G401 (cell line): Measurements from ENCODE around the gene PHACTR1. TPM values are rescaled to one million over a fixed set of nuclear protein-coding genes. Genes with fewer than 3 reads are reported as not detected.

Source experiments
- DNase-seq: peaks from one replicate; pipeline ENCODE4 v3.0.0-alpha.2; 2015; ENCODE audit warnings: low spot score
- in situ Hi-C: cut with HindIII; loops from 2 replicates; pipeline ENCODE4 v1.10.0; 2016; ENCODE audit warnings: low sequenced_read_pairs, mixed read lengths
- total RNA-seq: library from RNA; depleted of rRNA; stranded (reverse); fragments of >200 nt; shearing (Covaris generic); gene quantifications from 2 replicates; pipeline ENCODE4 v1.2.3, GENCODE V29; 2014

PHACTR1 gene
- total RNA-seq, 1 experiment from 2014 or later = not detected

DNA sequence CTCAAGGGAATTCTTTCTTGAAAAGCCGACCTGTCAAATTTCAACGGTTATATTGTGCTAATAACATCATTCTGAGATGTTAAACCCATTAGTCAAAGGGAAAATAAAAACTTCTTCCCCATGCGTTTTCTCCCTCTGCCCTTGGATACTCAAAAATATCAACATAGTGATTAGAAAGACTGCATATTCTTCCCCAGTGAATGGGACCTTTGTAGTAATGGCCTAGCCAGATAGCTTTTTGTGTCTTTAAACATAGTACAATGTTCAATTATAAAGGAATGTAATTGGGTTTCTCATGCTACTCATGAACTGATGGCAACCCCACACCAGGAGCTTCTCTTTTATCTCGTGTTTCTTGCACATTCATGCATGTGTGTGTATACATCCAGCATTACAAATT is 69.4 kb downstream of the PHACTR1 start:
- no peak for DNase-seq
- in situ Hi-C loops = no loop called here

DNA sequence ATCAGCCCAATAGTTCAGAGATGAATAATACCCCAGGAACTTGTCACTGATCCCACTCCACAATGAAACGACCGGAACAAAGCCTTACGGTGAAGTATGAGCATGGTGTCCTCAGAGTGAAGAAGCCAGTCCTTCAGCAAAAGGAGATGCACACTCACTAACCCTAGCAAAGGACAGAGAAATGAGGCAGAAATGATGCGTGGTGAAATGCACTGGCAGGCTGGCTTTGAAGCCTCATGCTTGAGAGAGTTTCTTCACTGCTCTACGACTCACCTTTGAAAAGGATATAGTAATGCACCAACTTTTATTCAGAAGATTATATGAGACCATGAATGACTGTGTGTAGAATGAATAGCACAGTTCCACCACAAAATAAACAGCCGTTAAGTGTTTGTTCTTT is 74.8 kb downstream of the PHACTR1 start:
- DNase-seq = no peak
- in situ Hi-C loops = no loop called here

DNA sequence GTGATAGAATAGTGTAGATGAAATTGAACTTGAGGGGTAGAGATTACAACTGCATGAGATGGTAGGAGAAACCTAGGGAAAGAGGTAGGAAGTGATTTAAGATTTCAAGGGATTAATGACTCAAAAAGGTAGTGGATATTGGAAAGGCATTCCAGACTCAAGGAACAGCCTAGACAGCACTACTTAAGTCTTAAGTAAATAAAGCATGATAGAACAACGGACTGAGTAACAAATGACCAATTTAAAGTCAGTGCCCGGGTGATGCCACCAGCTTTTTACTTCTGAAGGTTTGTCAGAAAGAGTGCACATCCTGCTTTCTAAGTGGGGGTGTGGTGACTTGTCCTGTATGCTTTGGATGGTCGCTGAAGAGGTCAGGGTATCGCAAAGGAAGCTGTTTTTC is 81.8 kb downstream of the PHACTR1 start:
- in situ Hi-C loops = no loop called here
- DNase-seq = no peak

DNA sequence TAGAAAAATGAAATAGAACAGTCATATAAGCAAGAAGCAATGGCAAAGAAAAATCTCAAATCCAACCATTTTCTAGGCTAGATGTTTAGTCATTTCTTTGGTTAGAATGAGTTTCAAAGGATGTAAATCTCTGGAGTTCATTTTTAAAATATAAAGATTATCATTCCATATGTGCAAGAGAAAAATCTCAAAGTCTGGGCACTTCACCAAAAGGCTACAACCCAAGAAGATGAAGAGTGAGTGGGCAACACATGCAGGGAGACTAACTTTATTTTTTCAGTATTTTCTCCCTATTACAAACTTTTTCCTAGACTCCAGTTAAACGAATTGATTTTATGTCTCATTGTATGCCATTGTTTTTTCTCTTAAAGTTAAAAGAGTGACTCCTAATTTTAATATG is 83.6 kb downstream of the PHACTR1 start:
- DNase-seq = no peak
- in situ Hi-C loops = no loop called here

DNA sequence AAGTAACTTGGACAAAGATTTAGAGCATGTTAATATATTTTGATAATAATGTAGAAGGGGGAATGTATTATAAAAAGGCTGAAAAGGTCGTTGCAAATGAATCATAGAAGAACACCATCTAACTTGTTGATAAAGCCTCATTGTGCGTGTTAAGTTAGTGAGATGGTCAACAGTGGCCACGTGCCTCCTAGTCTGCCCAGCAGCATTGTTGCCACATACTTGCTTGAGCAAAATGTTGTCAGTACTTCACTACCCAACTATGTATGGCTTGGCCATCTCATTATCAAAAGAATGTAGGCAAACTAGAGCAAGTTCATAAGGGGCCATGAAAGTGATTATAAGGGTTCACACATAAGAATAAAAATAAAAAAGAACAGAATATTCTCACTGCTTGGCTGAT is 84.6 kb downstream of the PHACTR1 start:
- in situ Hi-C loops = no loop called here
- DNase-seq = no peak

DNA sequence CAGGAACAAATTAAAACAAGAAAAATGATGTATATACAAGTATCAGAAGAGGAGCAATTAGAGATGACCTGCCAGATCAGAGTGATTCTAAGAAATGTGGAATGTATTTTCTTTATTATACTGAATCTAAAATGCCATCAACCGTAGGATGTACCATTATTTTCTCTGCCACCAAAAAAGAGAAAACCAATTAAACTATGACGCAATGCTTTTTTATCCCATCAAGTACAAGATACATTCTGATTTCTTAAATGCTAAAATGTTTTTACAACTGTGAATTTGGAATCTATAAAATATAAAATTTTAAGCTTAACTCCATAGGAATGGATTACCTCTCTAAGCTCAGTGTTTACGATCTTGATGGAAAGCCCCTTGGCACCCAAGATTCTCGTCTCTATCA is 85.9 kb downstream of the PHACTR1 start:
- no peak for DNase-seq
- in situ Hi-C loops = no loop called here

DNA sequence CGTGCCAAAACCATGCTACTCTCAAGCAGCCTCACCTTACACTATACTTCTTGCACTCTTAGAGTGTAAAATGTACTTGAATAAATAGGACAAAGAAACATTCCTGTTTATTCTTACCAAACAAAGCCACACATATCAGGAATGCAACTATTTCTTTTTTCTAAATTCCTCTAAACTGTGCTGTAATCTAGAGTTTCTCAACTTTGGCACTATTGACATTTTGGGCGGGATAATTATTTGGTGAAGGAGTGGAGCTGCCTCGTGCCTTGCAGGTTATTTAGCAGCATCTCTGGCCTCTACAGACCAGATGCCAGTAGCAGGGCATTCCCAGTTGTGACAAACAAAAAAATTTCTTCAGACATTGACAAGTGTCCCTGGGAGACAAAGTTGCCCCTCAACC is 86.9 kb downstream of the PHACTR1 start:
- in situ Hi-C loops = no loop called here
- DNase-seq = no peak

DNA sequence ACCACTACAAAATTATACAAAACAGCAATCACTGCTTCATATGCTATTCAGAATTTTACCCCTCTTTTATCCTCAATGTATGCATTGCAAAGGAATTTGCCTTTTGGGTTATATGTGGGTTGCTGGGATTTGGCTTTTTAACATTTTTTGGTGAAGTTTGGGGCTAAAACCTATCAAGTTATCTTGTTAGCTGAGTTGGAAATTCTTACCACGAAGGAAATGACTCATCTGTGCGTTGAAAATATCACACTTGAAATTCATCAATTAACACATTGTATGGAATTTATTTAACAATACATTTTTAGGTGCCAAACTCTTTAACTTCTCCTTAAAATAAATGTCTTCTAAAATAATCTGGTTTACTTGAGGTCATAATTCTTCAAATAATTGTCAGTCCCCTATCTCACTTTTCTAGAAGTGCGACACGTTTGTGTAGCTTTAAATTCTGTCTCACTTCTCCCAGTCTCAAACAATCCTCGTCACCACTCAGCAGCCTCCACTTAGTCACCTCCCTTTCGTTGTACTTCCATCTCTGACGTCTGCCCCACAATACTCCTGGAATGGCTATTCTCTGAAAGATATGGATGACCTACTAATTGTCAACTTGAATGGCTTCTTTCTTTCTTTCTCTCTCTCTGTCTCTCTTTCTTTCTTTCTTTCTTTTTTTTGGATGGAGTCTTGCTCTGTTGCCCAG is 88.5 kb downstream of the PHACTR1 start:
- no peak for DNase-seq
- in situ Hi-C loops = no loop called here

DNA sequence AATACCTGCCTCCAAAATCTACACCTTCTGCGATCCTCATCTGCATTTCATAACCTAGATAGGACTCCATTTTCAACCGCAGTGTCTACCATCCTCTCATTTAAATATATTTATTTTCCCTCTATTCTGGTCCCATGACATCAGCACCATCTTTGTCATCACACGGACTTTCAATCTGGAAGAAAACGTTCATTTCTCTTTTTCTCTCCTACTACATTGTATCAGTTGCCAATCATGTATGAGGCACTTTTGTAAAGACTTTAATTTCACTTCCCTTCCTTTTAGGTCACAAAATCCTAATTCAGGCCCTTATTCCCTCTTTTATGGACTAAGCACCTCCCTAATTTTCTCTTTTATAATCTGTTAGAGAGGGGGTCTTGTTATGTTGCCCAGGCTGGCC is 89.6 kb downstream of the PHACTR1 start:
- in situ Hi-C loops = no loop called here
- DNase-seq = no peak

DNA sequence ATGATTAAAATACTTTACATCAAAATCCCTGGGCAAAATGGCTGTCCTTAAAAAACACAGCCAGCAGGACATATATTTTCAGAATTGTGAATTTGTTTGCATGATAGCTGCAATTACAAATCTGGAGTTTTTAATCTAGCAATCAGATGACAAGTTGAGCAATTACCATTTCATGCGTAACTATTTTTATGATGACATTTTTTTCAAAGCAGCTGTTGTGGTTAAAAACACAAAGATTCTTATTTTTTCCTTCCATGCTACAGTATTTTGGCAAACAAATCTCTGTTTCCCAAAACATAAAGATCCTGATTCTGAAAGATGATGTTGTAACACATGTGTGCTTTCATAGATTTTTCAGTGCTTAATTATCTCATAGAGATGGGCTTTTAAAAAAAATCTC is 90.2 kb downstream of the PHACTR1 start:
- in situ Hi-C loops = no loop called here

DNA sequence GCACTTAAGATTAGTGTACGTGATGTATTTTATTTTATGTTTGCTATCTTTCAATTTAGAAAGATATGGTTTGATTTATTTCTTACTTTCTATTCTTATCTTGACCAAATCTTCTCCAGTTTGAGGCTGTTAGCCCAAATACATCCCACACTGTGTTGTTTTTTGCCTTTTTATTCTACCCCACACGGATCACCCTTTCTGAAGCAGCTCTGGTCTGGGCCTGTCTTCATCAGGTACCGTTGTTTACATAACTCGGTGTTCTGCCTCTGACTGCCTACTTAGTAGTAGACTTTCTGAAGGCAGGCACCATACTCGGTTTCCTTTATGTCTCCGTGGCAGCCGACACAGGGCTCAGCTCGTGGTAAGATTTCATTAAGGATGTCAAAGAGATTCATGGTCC is 95.0 kb downstream of the PHACTR1 start:
- no peak for DNase-seq
- in situ Hi-C loops = no loop called here

More for the DNA sequence above, 90.2 kb downstream of the PHACTR1 start:
- no peak for DNase-seq

DNA sequence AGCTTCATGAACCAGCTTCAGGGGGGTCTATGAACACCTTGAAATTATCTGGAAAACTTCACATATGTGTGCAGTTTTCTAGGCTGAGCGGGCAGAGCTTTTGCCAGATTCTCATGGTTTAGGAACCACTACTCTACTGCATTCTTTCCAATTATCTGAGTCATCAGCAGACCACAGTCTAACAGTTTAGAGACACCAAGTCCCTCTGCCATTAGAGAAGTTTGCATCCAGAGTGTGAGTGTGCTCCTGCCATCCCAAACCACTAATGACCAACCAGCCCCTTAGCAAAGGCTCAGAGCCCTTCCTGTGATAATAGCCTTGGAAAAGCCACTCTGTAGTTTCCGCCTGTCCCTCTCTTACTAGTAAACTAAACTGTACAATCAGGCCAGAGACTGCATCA is 96.8 kb downstream of the PHACTR1 start:
- DNase-seq = no peak
- in situ Hi-C loops = no loop called here

DNA sequence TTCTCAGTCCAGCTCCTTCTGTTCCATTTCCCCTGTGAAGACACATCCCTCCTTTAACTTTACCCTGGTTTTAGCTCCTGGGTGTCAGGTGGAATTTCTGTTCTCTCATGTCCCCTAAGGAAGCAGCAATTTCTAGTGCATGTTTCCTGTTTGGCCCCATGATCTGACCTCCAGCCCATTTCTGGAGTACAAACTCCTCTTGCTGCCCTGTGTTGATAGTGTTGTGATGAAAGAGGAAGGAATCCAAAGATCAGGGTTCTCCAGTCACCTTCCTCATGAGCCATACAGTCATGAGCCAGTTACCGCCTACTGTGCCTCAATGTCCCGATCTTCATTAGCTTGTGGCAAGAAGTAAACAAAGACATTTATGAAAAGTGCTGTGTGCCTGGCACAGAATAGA is 97.4 kb downstream of the PHACTR1 start:
- in situ Hi-C loops = no loop called here
- DNase-seq = no peak

DNA sequence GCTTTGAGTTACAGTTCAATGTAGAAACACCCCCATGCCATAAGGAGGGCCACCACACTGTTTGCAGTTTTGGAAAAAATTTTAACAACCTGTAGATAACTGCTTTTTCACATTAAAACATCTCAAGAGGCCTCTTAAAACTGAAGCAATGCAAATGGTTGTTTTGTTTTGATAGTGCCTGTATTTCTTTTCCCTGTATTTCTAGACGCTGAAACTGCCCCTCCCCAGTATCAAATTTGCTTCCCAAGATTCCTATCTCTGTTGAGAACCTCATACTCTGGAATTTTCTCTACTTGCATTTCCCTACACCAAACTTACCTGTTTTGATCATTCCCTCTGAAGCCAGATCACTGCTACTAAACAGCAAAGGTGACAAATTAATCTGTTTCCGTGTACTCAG is 98.5 kb downstream of the PHACTR1 start:
- in situ Hi-C loops = no loop called here
- DNase-seq = no peak

DNA sequence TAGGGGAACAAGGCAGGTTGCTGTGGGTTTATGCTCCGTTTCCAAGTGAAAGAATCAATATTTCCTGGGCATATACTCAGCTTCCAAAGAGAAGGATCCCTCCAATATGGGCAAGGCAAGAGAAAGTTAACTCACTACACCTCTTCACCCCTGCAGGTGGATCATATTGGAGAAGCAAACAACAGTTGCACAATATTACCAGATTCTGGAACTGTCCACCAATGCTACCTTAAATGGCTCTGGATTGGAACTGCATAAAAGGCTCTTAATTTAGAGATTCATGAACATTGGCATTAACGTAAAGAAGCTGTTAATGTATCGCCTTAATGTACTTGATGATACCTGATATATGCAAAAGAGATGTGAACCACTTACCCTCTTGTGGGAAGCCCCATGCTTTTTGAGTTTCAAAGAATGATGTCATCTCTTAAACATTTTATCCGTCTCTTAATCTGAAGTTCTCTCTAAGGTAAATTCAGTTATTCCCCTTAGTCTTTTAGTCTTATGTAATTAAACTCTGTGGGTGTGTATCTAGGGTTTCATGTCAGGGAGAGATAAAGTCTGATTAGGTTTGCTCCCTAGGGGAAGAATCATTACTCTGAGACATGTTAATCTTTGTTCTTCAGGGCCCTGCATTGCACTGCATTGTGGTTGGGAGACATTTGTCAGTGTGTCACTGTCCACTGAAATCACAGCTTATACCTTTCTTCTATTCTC is 99.5 kb downstream of the PHACTR1 start:
- in situ Hi-C loops = no loop called here
- no peak for DNase-seq

DNA sequence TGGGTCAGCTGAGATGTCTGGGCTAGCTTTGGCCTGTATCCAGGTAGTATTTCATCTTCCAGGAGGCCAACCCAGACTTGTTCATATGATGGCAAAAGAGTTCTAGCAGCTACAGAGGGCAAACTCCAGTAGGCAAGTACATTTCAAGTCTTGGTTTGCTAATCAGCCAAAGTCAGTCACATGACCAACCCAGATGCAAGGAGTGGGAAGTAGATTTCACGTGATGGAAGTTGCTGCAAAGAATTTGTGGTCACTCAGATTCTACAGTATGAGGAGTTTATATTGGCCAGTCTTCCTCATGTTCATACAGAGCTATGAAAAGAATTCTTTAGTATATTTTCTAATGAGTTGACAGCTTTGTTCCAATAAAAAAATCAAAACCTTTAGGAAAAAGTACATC is 101.8 kb downstream of the PHACTR1 start:
- in situ Hi-C loops = no loop called here
- DNase-seq = no peak

DNA sequence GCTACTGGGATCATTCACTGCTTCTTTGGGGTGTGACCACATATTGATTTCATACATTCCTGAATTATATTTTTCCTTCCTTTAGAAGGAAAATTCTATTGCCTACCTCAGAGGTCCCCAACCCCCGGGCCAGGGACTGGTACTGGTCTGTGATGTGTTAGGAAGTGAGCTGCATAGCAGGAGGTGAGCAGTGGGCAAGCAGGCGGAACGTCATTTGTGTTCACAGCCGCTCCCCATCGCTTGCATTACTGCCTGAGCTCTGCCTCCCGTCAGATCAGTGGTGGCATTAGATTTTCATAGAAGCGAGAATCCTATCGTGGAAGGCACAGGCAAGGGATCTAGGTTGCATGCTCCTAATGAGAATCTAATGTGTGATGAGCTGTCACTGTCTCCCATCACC is 107.3 kb downstream of the PHACTR1 start:
- in situ Hi-C loops = no loop called here
- no peak for DNase-seq

DNA sequence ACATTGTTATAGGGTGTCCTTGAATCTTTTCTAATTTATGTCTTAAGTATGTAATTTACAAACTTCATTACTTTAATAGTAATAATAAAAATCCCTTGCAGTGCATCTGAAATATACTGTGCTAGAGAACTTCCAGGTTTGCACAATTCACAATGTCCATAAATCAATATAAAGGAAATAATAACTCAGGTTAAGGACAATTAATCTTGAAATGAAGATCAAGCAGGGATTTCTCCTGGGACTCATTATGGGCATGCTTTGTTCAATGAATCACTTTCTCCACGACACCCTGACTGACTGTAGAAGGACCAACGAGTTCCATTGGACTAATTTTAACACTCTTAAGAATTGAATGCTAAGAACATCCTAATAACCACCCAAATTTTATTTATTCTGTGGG is 110.0 kb downstream of the PHACTR1 start:
- in situ Hi-C loops = no loop called here

DNA sequence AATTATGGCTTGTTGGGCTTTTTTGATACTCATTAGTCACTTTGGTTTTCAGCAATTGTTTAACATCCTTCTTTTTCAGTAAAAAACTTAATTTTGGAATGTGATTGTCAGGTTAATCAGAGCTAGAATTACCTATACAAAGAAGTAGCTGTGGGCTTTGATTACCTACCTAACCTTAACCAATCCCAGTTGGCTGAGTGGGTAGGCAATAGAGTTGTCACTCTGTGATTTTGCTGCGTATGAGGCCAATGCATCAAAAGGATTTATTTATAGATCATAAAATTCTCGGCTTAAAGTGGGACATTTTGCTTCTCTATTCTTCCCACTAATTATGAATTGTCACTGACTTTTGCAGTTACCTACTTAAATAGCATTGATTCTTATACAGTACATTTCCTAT is 111.4 kb downstream of the PHACTR1 start:
- no peak for DNase-seq
- in situ Hi-C loops = no loop called here

More for the DNA sequence above, 110.0 kb downstream of the PHACTR1 start:
- no peak for DNase-seq

DNA sequence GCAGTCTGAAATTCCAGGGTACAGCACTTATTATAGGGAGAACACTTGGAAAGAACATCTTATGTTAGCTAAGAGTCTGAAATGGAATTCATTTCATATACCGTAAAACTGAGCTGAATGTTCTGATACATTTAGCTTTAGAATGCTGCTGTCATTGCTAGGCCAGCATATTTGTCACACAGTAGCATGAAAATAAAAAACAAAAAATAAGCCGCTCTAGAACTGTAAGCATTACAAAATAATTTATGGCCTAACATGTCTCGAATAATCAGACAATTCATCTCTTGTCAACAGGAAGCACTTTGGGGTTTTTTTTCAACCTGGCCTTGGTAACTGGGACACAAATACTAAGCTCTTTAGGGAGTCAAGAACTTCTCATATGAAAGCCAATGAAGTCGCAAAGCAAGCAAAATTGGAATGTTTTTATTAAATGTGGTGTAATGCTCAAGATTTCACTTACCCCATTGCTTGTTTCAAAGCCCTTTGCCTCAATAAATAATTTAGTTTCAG is 115.7 kb downstream of the PHACTR1 start:
- in situ Hi-C loops = no loop called here
- no peak for DNase-seq

DNA sequence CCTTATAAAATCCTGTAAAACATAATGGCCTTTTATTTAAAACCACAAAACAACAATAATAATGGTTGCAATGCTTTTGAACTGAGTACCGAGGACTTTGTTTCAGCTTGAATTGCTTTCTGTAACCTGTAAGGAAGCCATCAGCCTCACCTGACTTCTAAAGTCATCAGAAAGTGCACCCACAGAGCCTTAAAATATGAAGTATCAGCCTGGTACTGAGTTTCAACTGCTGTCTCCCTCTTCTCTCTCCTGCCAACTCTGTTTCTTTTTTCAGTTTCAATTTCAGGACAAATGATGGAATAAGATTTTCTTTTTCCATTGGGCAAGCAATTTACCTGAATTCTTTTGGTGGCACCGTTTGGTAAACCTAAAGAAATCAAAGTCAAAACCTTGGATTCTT is 119.4 kb downstream of the PHACTR1 start:
- DNase-seq = no peak
- in situ Hi-C loops = no loop called here
